GM19238 (cell line): ENCODE measurements around the gene NSD1.

Experiments used
- DNase-seq: peaks from one replicate; pipeline ENCODE4 v3.0.0; 2011; ENCODE audit warnings: low spot score; ENCODE audit not compliant: insufficient read length

Gene NSD1

GRCh38 chr5:177096162-177097015 lies 37.2 kb upstream of the NSD1 start:
- DNase-seq: no peak

DNA sequence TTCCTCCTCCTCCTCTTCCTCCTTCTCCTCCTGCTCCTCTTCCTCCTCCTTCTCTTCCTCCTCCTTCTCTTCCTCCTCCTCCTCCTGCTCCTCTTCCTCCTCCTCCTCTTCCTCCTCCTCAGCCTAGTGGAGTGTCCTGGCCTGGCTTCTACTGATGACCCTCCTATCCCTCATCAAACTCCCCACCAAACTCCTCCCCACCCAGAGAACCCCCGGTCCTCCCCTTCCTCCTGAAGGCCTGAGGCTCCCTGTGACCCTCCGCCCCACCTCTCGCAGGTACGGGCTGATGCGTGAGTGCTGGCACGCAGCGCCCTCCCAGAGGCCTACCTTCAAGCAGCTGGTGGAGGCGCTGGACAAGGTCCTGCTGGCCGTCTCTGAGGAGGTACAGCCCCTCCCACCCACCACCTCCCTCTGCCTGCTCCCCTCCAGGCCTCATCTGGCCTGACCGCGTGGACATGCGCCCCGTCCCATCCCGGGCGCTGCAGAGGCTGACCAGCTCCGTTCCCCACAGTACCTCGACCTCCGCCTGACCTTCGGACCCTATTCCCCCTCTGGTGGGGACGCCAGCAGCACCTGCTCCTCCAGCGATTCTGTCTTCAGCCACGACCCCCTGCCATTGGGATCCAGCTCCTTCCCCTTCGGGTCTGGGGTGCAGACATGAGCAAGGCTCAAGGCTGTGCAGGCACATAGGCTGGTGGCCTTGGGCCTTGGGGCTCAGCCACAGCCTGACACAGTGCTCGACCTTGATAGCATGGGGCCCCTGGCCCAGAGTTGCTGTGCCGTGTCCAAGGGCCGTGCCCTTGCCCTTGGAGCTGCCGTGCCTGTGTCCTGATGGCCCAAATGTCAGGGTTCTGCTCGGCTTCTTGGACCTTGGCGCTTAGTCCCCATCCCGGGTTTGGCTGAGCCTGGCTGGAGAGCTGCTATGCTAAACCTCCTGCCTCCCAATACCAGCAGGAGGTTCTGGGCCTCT lies 36.3 kb upstream of the NSD1 start:
- no peak for DNase-seq

DNA sequence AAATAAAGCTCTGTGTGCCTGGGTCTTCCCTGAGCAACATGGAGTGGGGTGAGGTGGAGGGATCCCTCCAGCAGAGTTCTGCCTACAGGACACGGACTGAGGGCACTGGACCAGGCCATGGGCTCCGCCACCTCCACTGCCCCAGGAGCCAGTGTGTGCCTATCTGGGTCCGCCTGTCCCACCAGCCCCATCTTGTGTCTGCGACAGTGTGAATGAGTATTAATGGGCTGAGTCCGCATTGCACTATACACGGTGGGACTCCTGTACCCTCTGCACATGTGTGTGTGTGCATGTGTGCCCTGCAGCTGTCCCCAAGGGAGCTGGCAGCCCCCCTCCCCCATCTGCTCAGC lies 35.5 kb upstream of the NSD1 start:
- no peak for DNase-seq

- DNase-seq: no peak
Observed at GRCh38 chr5:177098470-177099141, 35.0 kb upstream of the NSD1 start.

- no peak for DNase-seq
Observed at GRCh38 chr5:177099422-177100093, 34.0 kb upstream of the NSD1 start.

GRCh38 chr5:177100714-177101121 lies 32.9 kb upstream of the NSD1 start:
- DNase-seq: no peak

DNA sequence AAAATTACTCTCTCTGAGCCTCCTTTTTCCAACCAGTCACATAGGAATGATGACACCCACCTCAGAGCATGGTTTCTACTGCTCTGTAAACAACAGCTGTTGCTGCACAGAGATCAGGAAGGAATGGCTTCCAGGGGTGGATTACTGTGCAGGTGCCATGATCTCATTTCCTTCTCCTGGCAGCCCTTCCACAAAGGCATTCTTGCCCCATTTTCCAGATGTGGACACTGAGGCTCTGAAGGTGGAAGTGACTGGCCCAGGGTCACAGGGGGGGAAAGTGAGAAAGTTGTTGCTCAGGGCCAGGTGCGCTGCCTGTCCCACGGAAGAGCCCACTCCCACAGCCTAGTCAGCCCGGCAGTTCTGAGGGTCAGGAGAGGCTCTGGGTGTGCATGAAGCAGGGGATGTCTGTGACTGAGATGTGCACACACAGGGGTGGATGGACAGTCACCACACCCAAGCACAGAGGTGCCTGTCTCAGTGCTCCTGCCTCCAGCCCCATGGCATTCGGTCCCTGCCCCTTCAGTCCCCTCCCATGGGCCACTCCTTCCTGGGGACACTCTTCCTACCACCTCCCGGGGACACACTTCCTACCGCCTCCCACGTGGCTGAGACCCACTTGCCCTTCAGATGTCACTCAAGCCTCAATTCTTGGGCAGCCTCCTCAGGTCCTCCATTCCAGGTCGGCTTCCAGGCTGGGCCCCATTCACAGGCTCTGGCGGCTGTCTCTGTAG lies 29.9 kb upstream of the NSD1 start:
- no peak for DNase-seq

- DNase-seq: no peak
Observed at GRCh38 chr5:177105691-177106476, 27.7 kb upstream of the NSD1 start.

DNA sequence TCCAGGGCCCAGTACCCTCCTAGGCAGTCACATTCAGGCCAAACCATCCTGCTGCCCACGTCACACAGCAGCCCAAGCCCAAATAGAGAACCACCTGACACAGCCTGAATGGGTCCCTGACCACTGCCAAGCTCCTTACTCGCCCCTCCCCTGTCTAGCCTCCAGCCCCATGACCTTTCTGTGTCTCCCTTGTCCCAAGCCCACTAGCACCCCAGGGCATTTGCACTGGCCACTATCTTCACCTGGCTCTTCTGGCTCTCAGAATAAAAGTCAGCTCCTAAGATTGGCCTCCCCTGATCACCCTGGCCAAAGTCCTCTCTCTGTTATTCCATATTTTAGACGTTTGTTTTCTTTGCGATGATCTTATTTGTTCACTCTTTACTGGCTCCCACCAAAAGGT lies 26.4 kb upstream of the NSD1 start:
- no peak for DNase-seq

DNA sequence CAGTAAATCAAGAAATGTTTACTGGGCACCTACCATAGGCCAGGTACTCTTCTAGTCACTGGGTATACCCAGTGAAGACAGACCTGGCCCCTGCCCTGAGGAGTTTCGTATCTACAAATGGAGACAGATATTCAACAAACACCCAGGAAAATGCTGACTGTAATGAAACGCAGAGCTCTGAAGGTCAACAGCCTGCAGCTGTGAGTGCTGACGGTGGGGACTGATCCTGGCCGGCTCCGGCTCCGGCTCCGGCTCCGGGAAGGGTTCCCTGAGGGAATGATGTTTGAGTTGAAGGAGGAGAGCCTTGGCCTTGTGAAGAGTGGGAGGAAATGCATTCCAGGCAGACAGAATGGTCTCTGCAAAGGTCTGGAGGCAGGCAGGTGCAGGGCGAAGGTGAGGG lies 23.8 kb upstream of the NSD1 start:
- no peak for DNase-seq

- DNase-seq: peak; percentile 73
Observed at GRCh38 chr5:177111720-177112394, 21.7 kb upstream of the NSD1 start.

GRCh38 chr5:177112589-177113220 lies 20.9 kb upstream of the NSD1 start:
- DNase-seq: no peak

DNA sequence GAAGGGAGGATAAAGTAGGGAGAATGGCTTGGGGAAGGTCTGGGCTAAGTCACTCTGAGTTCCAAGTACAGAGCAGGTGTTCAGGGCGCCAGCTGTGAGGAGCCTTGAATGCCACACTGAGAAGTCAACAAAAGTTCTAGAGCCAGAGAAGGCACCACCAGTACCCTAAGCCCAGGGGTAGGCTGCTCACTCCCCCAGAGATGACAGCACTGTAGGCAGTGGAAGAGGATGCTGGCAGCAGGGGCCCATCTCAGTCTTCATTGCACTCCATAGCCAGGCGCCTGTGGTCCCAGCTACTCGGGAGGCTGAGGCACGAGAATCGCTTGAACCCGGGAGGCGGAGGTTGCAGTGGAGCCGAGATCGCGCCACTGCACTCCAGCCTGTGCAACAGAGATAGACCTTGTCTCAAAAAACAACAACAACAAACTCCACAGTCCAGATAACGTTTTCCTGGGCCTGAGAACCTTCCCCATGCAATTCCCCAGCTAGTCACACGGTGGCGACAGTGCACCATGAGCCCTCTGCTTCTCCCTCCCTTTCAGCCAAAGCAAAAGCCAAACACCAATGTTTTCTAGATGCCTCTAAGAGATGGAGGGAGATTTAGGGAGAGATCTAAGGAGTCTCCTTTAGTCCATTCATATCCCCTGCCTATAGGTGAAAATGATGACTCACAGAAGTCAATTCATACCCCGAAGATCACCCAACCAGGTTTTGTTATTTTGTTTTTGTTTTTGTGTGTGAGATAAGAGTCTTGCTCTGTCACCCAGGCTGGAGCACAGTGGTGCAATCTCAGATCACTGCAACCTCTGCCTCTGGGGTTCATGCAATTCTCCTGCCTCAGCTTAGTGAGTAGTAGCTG lies 19.8 kb upstream of the NSD1 start:
- DNase-seq: peak; percentile 87

DNA sequence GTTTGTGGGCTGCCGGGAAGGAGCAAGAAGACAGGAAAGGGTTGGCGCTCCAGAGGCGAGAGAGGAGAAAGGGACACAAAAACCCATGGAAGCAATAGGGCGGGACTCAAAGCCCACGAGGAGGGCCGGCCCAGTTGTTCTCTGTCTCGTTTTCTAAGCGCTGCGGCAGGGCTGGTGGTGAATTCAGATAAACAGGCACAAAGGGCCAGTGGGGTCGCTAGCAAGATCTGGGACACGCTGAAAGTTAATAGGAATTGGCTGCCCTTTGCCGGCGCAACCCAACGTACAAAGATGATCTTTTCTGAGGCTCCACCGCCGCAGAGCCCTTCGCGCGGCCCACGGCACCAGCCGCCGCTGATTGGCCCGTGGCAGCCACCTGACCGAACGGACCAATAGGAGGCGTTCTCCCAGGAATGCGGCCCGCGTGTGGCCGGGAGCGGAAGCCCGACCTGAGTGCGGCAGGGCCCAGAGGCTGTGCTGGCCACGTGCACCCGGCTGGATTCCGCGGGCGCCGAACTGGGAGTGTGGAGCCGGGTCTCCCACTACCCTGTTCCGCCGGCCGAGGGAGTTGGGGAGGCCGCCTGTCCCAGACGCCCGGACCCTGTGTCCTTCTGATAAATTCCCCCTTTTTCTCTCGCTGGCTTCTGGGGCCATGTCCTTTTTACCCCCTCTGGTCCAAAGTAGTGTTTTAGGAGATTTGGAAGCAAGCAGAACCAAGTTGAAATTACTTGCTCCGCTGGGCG lies 16.8 kb upstream of the NSD1 start:
- peak; percentile 88 for DNase-seq

- DNase-seq: no peak
Observed at GRCh38 chr5:177117441-177118045, 16.0 kb upstream of the NSD1 start.

DNA sequence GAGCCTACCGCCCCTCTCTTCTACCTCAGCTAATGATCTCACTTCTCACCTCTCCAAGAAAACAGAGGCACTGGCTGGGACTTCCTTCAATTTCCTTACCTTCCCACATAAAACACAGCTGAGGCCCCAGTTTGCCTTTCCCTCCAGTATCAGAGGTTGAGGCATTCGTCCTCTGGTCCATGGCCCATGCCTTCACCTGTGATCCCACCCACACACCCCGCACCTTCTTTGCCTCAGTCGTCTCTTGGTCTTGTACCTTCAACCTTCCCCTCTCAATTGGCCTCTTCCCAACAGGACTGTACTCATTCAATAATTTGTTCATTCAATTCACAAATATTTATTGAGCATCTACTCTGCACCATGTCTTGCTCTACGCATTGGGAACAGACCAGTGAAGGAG lies 11.0 kb upstream of the NSD1 start:
- DNase-seq: no peak
